Thoracic aorta (tissue), 2 donors: ENCODE results near the gene DCLRE1B. TPM values are rescaled to one million over a fixed set of nuclear protein-coding genes. Genes with fewer than 3 reads are reported as not detected.

Experiments used
- ATAC-seq: fragments of 150-250 bp; one replicate; pipeline ENCODE4 v1.8.0; 2017; ENCODE audit warnings: low read depth; ENCODE audit not compliant: insufficient number of reproducible peaks, low FRiP score
- DNase-seq: peaks from one replicate; pipeline ENCODE4 v3.0.0-alpha.2; 2020; ENCODE audit warnings: low spot score
- H3K27ac ChIP-seq, 2 donors: fragments of 200-600 bp; sonication (generic); 1 replicate in 1 of 2; 2 replicates in 1 of 2; pipeline ENCODE4 v1.5.1; 2016; ENCODE audit warnings: mild to moderate bottlenecking in 2 of 2, moderate library complexity in 2 of 2
- H3K27me3 ChIP-seq: fragments of 200-600 bp; sonication (generic); replicated peaks from 2 replicates; pipeline ENCODE4 v1.6.0; 2016; ENCODE audit warnings: mild to moderate bottlenecking; ENCODE audit not compliant: insufficient read depth
- H3K36me3 ChIP-seq: fragments of 200-600 bp; sonication (generic); one replicate; pipeline ENCODE4 v1.5.1; 2016
- H3K4me1 ChIP-seq, 2 donors: fragments of 200-600 bp; sonication (generic); 1 replicate in 1 of 2; 2 replicates in 1 of 2; pipeline versions ENCODE4 v1.5.1 to v1.6.0; 2016; ENCODE audit warnings: low read depth in 2 of 2, mild to moderate bottlenecking in 1 of 2; ENCODE audit not compliant: control insufficient read depth in 1 of 2
- H3K4me3 ChIP-seq: fragments of 200-600 bp; sonication (generic); 2 replicates; pipeline ENCODE4 v1.5.1; 2016; ENCODE audit warnings: mild to moderate bottlenecking
- H3K9me3 ChIP-seq: fragments of 200-600 bp; sonication (generic); 2 replicates; pipeline ENCODE4 v1.5.1; 2016
- CTCF ChIP-seq: fragments of 200-600 bp; sonication (generic); IDR thresholded peaks from one replicate; pipeline ENCODE4 v1.5.1; 2019; ENCODE audit warnings: antibody characterized with exemption
- total RNA-seq, 2 donors: library from RNA; depleted of rRNA; stranded (reverse); fragments of >200 nt; gene quantifications; one replicate each; pipeline versions ENCODE4 v1.1.0 to v1.2.3, GENCODE V29; 2016

The DCLRE1B gene
- total RNA-seq, 2 donors from 2014 or later, result 3.2 to 4.4 TPM

- Histone ChIP-seq H3K27me3 (no peaks in the 10 kb centered on the region), H3K27ac (peak within 1 kb of the TSS; percentile 92 to 97), H3K4me1 (peaks cover 24 to 46% of the 10 kb centered on the region in 2 donors), H3K36me3 (no peaks in the 10 kb centered on the region), H3K9me3 (no peaks in the 10 kb centered on the region), H3K4me3 (peak within 1 kb of the TSS; percentile 84)
- ATAC-seq (peak; percentile 72), DNase-seq (peak; percentile 83)
- no peak for TF ChIP-seq CTCF
Measured at GRCh38 chr1:113928941-113929749, 24.0 kb downstream of the DCLRE1B start, which contains the start of gene HIPK1. Gene HIPK1 (plus strand): TSS chr1:113929324.

GRCh38 chr1:113929750-113930498 lies 24.8 kb downstream of the DCLRE1B start:
- H3K36me3 ChIP-seq, result no peaks in the 10 kb centered on the region
- H3K27me3 ChIP-seq, result no peaks in the 10 kb centered on the region
- no peak for DNase-seq
- TF ChIP-seq CTCF, result no peak
- H3K4me3 ChIP-seq, result peak overlapping the region; percentile 84
- no peaks in the 10 kb centered on the region for H3K9me3 ChIP-seq
- peaks cover 24 to 46% of the 10 kb centered on the region in 2 donors for H3K4me1 ChIP-seq
- H3K27ac ChIP-seq, result peak overlapping the region; percentile 92 to 97
- peak; percentile 7 for ATAC-seq

GRCh38 chr1:113930499-113931161 lies 25.5 kb downstream of the DCLRE1B start:
- TF ChIP-seq CTCF, result no peak
- H3K27me3 ChIP-seq, result no peaks in the 10 kb centered on the region
- H3K36me3 ChIP-seq, result no peaks in the 10 kb centered on the region
- DNase-seq (no peak), ATAC-seq (peak; percentile 36)
- H3K9me3 ChIP-seq, result no peaks in the 10 kb centered on the region
- peaks cover 24 to 46% of the 10 kb centered on the region in 2 donors for H3K4me1 ChIP-seq
- H3K27ac ChIP-seq, result peak overlapping the region; percentile 92 to 97
- peak overlapping the region; percentile 84 for H3K4me3 ChIP-seq

DNA sequence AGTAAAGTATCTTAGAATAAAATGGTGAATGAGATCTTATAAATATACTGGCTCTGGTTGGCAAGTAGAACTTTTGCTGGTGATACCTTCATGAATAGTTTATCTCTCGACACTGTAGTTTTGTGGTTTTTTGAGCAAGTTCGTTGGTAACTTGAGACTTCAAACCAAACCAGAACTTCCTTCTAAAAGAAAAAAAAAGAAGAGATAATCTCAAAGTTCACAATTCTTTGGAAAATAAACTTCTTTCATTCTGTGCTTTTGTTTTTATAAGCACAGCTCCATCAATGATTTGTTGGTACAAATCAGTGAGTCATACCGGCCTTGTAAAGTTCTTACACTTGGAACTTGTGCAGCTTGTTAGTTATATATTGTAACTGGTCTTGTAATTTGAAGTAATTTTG lies 26.3 kb downstream of the DCLRE1B start:
- H3K9me3 ChIP-seq, result no peaks in the 10 kb centered on the region
- H3K27ac ChIP-seq, result peak overlapping the region; percentile 18 to 97
- TF ChIP-seq CTCF, result no peak
- H3K4me1 ChIP-seq, result peaks cover 24 to 51% of the 10 kb centered on the region in 2 donors
- H3K27me3 ChIP-seq, result no peaks in the 10 kb centered on the region
- no peak for DNase-seq
- H3K36me3 ChIP-seq, result no peaks in the 10 kb centered on the region
- ATAC-seq, result no peak
- H3K4me3 ChIP-seq, result peak overlapping the region; percentile 84

- DNase-seq, result no peak
- no peak for TF ChIP-seq CTCF
- ATAC-seq, result no peak
Measured at GRCh38 chr1:113934006-113934405, 28.9 kb downstream of the DCLRE1B start.

More at GRCh38 chr1:113934006-113934405, 28.9 kb downstream of the DCLRE1B start:
- H3K4me3 ChIP-seq, result no peak overlapping the region
- H3K4me1 ChIP-seq, result peaks cover 30 to 44% of the 10 kb centered on the region in 2 donors
- no peak overlapping the region for H3K27ac ChIP-seq
- no peaks in the 10 kb centered on the region for H3K36me3 ChIP-seq
- H3K9me3 ChIP-seq, result no peaks in the 10 kb centered on the region
- no peaks in the 10 kb centered on the region for H3K27me3 ChIP-seq
